ENCODE results near the gene DIS3L2.

The DIS3L2 gene

GRCh38 chr2:231988179-231988866 is 26.8 kb downstream of the DIS3L2 start:
- TF ChIP-seq POU6F1 (CRISPR knock-in tag; IDR thresholded peaks at IDR 0.05; ENCODE audit: borderline replicate concordance, low read depth) (no peak), SNAI2 (CRISPR knock-in tag; IDR thresholded peaks at IDR 0.05) (no peak), ZNF8 (CRISPR knock-in tag; IDR thresholded peaks at IDR 0.05) (no peak), PPARA (CRISPR knock-in tag; IDR thresholded peaks at IDR 0.05; ENCODE audit: borderline replicate concordance) (no peak), BACH2 (CRISPR knock-in tag; IDR thresholded peaks at IDR 0.05; ENCODE audit: borderline replicate concordance) (no peak), OSR1 (CRISPR knock-in tag; IDR thresholded peaks at IDR 0.05) (no peak), TCF4 (CRISPR knock-in tag; IDR thresholded peaks at IDR 0.05; ENCODE audit: borderline replicate concordance) (no peak), GLIS3 (CRISPR knock-in tag; IDR thresholded peaks at IDR 0.05) (no peak), TOX (CRISPR knock-in tag; IDR thresholded peaks at IDR 0.05; ENCODE audit: borderline replicate concordance) (no peak), ZFP3 (CRISPR knock-in tag; IDR thresholded peaks at IDR 0.05) (no peak), ZNF565 (CRISPR knock-in tag; conservative IDR thresholded peaks at IDR 0.05; ENCODE audit: low read depth) (no peak)
- ATAC-seq, result no peak

GRCh38 chr2:231991664-231992063 is 30.2 kb downstream of the DIS3L2 start:
- TF ChIP-seq TCF4 (CRISPR knock-in tag; IDR thresholded peaks at IDR 0.05; ENCODE audit: borderline replicate concordance) (no peak), PATZ1 (CRISPR knock-in tag; IDR thresholded peaks at IDR 0.05; ENCODE audit: borderline replicate concordance) (no peak)
- ATAC-seq, result peak; percentile 88

GRCh38 chr2:231992888-231993287 is 31.4 kb downstream of the DIS3L2 start:
- TF ChIP-seq SNAI2 (CRISPR knock-in tag; IDR thresholded peaks at IDR 0.05) (no peak), ISL1 (CRISPR knock-in tag; IDR thresholded peaks at IDR 0.05) (no peak), ZNF565 (CRISPR knock-in tag; conservative IDR thresholded peaks at IDR 0.05; ENCODE audit: low read depth) (no peak), ZNF8 (CRISPR knock-in tag; IDR thresholded peaks at IDR 0.05) (no peak), ZC3H10 (CRISPR knock-in tag; IDR thresholded peaks at IDR 0.05) (no peak), ZFP30 (CRISPR knock-in tag; IDR thresholded peaks at IDR 0.05) (no peak), TSHZ2 (CRISPR knock-in tag; IDR thresholded peaks at IDR 0.05) (no peak), GLIS3 (CRISPR knock-in tag; IDR thresholded peaks at IDR 0.05) (no peak)
- ATAC-seq, result no peak

- no peak for TF ChIP-seq ZNF8 (CRISPR knock-in tag; IDR thresholded peaks at IDR 0.05)
- no peak for TF ChIP-seq ISL1 (CRISPR knock-in tag; IDR thresholded peaks at IDR 0.05)
- TF ChIP-seq ZNF70 (CRISPR knock-in tag; IDR thresholded peaks at IDR 0.05), result no peak
- TF ChIP-seq GLIS3 (CRISPR knock-in tag; IDR thresholded peaks at IDR 0.05), result no peak
- ATAC-seq, result no peak
Observed at GRCh38 chr2:231996797-231997540, 35.5 kb downstream of the DIS3L2 start.

- no peak for TF ChIP-seq TOX (CRISPR knock-in tag; IDR thresholded peaks at IDR 0.05; ENCODE audit: borderline replicate concordance)
- no peak for TF ChIP-seq ESRRG (CRISPR knock-in tag; IDR thresholded peaks at IDR 0.05)
- no peak for TF ChIP-seq ISL1 (CRISPR knock-in tag; IDR thresholded peaks at IDR 0.05)
- TF ChIP-seq PPARA (CRISPR knock-in tag; IDR thresholded peaks at IDR 0.05; ENCODE audit: borderline replicate concordance), result no peak
- no peak for ATAC-seq
Observed at GRCh38 chr2:231998046-231998445, 36.5 kb downstream of the DIS3L2 start.

All from SK-N-SH treated with all-trans-retinoic acid at 6 μM for 48 hours (cell line).